OCI-LY3 (cell line): ENCODE results near the gene MCCC1.

Experiments used
- CTCF ChIP-seq: fragments of 200-600, 300-600 bp; sonication (generic); IDR thresholded peaks from 2 replicates; pipeline ENCODE4 v1.5.1; 2014; ENCODE audit warnings: antibody characterized with exemption, low read length, low read depth
- EZH2phosphoT487 ChIP-seq: fragments of 200-600 bp; shearing (Covaris generic); IDR thresholded peaks from 2 replicates; pipeline ENCODE4 v1.6.1; 2018; ENCODE audit warnings: antibody characterized with exemption, mixed run types, low read depth

GRCh38 chr3:182979103-182979673 is 120.1 kb downstream of the MCCC1 start:
- TF ChIP-seq CTCF = no peak
- no peak for TF ChIP-seq EZH2phosphoT487
